ENCODE results near the gene LRRC4B. TPM values are rescaled to one million over a fixed set of nuclear protein-coding genes. Genes with fewer than 3 reads are reported as not detected.
"Not testable (repeated sequence)": the region's sequence is repeated elsewhere in the genome, so short reads cannot be mapped to it uniquely, and the experiment has no call there.

LRRC4B gene
- polyA plus RNA-seq, 4 donors = 18.1 to 29.8 (median 19.8) TPM

GRCh38 chr19:50475101-50475568, 93.1 kb downstream of the LRRC4B start:
- no peak for DNase-seq (ENCODE audit: low read depth in 4 of 4, low spot score in 3 of 4)

GRCh38 chr19:50473336-50473735, 94.9 kb downstream of the LRRC4B start:
- DNase-seq (ENCODE audit: low read depth in 4 of 4, low spot score in 3 of 4) = not testable (repeated sequence)

- DNase-seq (ENCODE audit: low read depth in 4 of 4, low spot score in 3 of 4) = no peak
Observed at GRCh38 chr19:50468818-50469217, 99.4 kb downstream of the LRRC4B start.

GRCh38 chr19:50467566-50467965, 100.7 kb downstream of the LRRC4B start:
- no peak for DNase-seq (ENCODE audit: low read depth in 4 of 4, low spot score in 3 of 4)

Other genes starting within 250 kb of the LRRC4B start
- gene KCNC3, start 239.1 kb downstream of the LRRC4B start, polyA plus RNA-seq (ENCODE audit: insufficient read length in 4 of 4) = 10 to 100 TPM; 31.9 to 52.4 (median 36.7) TPM
- 10 to 100 TPM in 2 of 4 donors, 1 to 10 TPM in 2; 8.5 to 11.2 (median 9.6) TPM for gene NAPSA, start 202.8 kb downstream of the LRRC4B start, polyA plus RNA-seq (ENCODE audit: insufficient read length in 4 of 4)
- gene NR1H2, start 192.0 kb downstream of the LRRC4B start, polyA plus RNA-seq (ENCODE audit: insufficient read length in 4 of 4) = 10 to 100 TPM; 28.6 to 47.2 (median 32.0) TPM
- gene POLD1, start 184.1 kb downstream of the LRRC4B start, polyA plus RNA-seq (ENCODE audit: insufficient read length in 4 of 4) = 10 to 100 TPM; 23.4 to 34.4 (median 26.0) TPM
- 1 to 10 TPM in 3 of 4 donors, under 1 TPM in 1; 0.46 to 1.7 (median 1.3) TPM for gene SPIB, start 149.5 kb downstream of the LRRC4B start, polyA plus RNA-seq (ENCODE audit: insufficient read length in 4 of 4)
- 1 to 10 TPM in 1 of 4 donors, under 1 TPM in 3; 0.77 to 1.5 (median 0.90) TPM for gene MYBPC2, start 135.5 kb downstream of the LRRC4B start, polyA plus RNA-seq (ENCODE audit: insufficient read length in 4 of 4)
- gene EMC10, start 91.9 kb downstream of the LRRC4B start, polyA plus RNA-seq (ENCODE audit: insufficient read length in 4 of 4) = 100 to 1,000 TPM; 115 to 189 (median 133) TPM
- gene GARIN5A, start 91.6 kb downstream of the LRRC4B start, polyA plus RNA-seq (ENCODE audit: insufficient read length in 4 of 4) = 10 to 100 TPM in 1 of 4 donors, 1 to 10 TPM in 3; 7.7 to 10.3 (median 9.2) TPM
- gene JOSD2, start 57.2 kb downstream of the LRRC4B start, polyA plus RNA-seq (ENCODE audit: insufficient read length in 4 of 4) = 10 to 100 TPM in 1 of 4 donors, 1 to 10 TPM in 3; 6.7 to 16.9 (median 8.8) TPM
- 10 to 100 TPM in 3 of 4 donors, 1 to 10 TPM in 1; 6.5 to 14.8 (median 11.0) TPM for gene ASPDH, start 54.5 kb downstream of the LRRC4B start, polyA plus RNA-seq (ENCODE audit: insufficient read length in 4 of 4)
- 1 to 10 TPM in 3 of 4 donors, under 1 TPM in 1; 0.96 to 1.4 (median 1.1) TPM for gene SYT3, start 71.4 kb upstream of the LRRC4B start, polyA plus RNA-seq (ENCODE audit: insufficient read length in 4 of 4)
- gene C19orf81, start 81.0 kb upstream of the LRRC4B start, polyA plus RNA-seq (ENCODE audit: insufficient read length in 4 of 4) = 1 to 10 TPM; 1.8 to 5.0 (median 2.2) TPM
- gene SHANK1, start 151.4 kb upstream of the LRRC4B start, polyA plus RNA-seq (ENCODE audit: insufficient read length in 4 of 4) = 1 to 10 TPM; 5.1 to 7.2 (median 5.9) TPM
- 10 to 100 TPM; 22.8 to 39.3 (median 25.6) TPM for gene CLEC11A, start 154.9 kb upstream of the LRRC4B start, polyA plus RNA-seq (ENCODE audit: insufficient read length in 4 of 4)
- gene GPR32, start 202.0 kb upstream of the LRRC4B start, polyA plus RNA-seq (ENCODE audit: insufficient read length in 4 of 4) = not detected
- gene ACP4, start 222.0 kb upstream of the LRRC4B start, polyA plus RNA-seq (ENCODE audit: insufficient read length in 4 of 4) = under 1 TPM in 1 of 4 donors, not detected in 3; 0.21 TPM

Measured in right renal pelvis (tissue), 4 donors.